SIG-M5 treated with dmso at 0.1 percent for 504 hours (cell line): Measurements from ENCODE around the gene XPC.
"Not testable (repeated sequence)": the region's sequence is repeated elsewhere in the genome, so short reads cannot be mapped to it uniquely, and the experiment has no call there.

Experiments
- DNase-seq: peaks from one replicate; lab custom pipeline; 2025; ENCODE audit not compliant: unreplicated experiment; lab: John Stamatoyannopoulos, UW

XPC gene

DNA sequence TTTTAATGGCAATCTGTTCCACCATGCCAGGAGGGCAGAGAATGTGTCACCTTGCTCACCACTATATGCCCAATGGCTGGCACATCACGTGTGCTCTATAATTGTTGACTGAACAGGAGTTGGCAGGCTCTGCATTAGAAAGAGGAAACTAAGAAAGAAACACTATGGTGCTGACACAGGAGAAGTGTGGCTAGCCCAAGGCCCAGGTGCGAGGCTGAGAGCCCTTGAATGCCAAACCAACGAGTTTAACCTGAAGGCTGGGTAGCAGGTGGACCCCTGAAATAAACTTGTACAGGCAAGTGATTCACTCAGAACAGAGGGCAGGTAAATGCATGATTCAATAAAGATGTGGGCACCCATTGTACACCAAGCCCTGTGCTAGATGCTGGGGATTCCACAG is 56.1 kb downstream of the XPC start:
- no peak for DNase-seq

DNA sequence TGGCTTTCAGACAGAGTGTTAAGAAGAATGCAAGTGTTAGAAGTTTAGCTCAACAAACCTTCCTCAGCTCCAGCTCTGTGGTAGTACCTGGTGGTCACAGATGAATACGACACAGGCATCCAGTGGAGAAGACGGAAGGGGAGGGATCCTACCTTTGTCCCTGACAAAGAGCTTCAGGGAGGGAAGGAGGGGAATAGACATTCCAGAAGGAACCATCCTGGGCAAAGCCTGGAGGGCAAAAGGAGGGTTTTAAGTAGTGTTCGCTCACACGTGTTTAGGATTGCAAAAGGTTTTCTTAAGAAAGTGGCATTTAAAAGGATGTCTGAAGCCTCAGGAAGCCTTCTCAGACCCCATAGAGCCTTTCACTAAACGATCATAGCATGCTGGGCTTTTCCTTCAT is 56.5 kb downstream of the XPC start:
- no peak for DNase-seq

DNA sequence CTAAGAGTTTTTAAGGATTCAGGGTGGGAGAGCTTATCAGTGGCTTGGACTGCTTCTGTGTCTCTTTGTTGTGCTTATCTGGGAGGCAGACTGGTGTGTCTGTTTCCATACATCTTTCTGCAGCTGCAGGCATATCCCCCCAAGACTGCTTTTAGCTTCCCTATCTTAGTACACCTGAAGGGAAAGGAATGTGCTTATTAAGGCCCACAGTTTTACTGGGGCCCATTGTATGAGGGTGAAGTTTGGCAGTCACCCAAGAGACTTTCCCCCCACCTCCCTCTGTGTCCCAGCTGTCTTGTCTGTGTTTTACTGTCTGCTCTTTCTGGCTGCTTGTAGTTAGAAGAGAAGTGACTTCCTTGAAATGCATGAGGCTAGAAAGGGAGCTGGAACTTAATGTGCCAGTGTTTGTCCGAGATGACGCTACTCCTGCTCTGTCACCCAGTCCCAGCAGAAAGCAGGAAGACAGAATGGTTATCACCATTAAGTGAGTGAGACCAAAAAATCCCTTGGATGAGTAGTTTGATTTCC is 57.4 kb downstream of the XPC start:
- DNase-seq: not testable (repeated sequence)

DNA sequence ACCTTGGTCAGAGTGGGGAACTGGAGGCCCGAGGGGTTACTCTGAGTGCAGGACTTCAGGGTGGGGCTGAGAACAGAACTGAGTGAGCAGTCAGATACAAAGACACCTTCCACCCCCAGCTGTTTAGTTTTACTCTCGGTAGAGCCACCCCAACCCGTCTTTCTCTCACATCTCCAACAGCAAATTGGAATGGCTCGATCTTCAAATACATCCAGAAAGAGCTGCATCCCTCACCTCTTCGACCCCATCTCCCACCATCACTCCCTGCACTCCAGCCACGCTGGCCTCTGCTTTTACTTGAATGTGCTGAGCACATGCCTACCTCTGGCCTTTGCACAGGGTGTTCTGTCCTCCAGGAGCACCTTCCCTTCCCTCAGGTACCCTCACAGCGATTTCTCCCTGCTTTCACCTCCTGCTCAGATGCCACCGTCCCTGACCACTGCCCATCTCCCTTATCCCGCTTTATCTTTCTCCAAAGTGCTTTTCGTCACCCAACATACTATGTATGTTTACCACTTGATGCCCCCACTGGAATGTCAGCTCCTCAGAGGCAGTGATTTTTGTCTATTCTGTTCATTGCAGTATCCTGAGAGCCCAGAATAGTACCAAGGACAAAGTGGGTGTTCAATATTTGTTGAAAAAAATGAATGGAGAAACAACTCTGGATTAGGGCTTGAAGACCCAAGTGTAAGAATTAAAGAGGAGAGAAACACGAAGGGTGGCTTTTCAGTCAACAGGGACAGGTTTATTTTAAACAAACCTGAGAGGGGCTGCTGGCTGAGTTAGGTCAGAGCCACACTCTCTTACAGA is 58.1 kb downstream of the XPC start:
- no peak for DNase-seq

DNA sequence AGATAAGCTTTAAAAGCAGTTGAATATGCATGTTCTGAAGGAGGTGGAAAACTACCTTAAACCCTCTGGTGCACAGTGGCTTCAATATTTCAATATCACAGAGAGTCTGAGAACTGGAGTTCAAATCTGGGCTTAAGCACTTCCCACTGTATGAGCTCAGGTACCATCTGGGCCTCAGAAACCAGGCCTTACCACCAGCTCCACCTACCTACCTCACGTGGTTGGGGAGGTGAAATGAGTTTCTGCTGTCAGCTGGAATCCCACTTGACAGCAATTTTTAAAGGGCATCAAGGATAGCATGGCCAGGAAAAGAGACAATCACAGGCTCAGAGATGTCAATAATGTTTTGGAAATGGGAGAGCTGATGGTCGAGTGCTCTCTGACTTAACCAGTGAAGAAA is 58.8 kb downstream of the XPC start:
- DNase-seq: no peak

DNA sequence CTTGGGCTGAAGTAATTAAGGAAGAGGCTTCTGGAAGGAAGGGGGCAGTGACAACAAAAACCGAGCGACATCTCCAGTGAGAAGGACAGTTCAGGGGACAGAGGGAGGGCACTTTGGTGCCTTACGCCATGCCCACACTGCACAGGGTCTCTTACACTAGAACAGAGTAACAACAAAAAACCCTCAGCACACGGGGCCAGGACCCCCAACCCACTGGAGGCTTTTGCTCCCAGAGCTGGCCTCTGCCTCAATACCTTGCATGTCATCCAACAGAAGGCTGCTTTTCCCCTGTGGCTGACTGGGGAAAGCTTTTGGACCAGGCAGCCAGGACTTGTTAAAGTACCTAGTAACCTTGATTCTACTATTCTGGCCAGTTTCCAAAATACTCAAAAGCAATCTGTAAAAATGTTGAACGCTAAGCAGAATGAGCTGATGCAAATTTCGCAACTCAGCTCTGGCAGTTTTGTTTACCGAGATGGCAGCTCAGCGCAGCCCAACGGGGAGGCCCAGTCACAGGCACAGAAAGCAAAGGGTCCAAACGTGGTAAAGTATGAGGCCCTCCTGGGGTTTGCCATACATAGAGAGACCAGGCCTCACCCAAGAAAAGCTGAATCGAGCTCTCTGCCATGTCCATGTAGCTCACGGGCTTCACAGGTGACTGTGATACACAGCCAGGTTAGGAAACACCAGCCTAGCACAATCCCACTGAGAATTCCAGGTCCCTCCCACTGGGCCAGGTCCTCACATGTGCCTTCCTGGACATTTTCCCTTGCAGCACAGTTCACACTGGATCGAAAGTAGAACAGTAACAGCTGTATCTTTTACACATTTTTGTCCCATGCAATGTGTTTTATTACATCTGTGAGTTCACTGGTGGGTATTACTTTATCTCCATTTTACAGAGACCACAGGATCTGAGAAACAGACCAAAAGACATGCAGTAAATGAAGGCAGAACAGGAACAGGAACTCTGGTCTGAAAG is 59.7 kb downstream of the XPC start:
- peak; percentile 43 for DNase-seq

DNA sequence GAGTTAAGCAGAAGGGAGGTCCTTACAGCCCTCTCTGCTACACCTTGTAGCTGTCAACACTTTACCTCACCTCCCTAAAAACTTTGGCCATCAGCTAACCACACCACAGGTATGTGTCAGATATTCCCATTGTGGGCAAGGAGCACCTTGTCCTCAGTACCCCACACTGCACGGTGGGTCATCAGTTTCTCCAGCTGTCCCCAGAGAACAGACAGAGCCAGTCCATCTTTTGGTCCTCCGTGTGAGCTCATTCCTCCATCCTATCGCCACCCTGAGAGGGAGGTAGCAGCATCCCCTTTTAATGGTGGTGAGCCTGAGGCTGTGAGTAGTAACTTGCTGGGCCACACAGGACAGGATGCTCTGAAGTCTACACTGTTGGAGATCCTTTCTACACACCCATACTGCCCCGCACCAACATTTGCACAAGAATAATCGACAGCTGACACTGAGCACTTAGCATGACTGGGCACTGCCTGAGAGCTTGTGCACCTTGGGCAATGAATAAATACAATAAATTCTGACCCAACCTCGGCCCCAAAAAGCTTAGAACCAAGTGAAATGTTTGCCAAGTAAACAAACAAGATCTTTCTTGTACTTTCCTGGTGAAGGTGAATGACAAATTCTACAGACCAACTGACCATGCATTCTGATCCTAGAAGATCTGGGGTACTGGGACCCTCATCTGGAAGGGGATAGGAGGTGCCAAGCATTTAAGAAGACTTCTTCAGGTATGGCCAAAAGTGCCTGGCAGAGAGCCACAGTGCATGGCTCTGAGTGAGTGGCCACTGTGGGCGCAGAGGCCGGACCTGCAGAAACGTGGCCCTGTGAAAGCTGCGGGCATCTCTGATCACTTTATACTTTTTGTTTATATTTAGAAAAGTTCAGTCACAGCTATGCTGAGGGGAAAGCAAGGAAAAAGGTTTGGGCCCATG is 60.7 kb downstream of the XPC start:
- no peak for DNase-seq

DNA sequence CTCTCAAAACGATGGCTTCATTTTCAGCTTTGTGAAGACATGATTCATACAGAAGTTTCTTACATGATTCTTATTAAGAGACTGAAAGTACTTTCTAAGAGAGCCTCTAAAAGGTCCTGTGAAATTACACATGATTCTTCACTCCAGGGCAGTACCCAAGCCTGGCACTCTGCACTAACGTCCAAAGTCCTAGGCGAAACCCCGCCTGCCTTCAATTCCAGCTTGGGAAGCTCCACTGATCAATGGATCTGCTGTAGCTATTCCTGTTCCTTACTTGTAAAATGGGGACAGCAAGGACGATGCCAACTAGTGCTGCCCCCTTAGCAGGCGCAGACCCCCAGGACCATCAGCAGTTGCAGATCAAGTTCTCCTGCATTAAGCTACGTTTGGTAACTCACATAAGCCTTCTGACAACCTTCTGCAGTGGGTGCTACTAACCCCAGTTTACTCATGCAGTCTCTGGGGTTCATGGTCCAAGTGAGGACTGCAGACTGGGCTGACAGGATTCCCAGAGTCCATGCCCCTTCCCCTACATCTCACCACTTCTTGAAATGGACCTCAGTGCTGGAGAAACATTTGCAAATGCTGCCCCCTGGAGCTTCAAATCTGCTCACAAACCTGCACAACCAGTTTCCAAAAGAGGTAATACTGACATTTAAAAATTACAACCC is 64.3 kb downstream of the XPC start:
- DNase-seq: peak; percentile 17

DNA sequence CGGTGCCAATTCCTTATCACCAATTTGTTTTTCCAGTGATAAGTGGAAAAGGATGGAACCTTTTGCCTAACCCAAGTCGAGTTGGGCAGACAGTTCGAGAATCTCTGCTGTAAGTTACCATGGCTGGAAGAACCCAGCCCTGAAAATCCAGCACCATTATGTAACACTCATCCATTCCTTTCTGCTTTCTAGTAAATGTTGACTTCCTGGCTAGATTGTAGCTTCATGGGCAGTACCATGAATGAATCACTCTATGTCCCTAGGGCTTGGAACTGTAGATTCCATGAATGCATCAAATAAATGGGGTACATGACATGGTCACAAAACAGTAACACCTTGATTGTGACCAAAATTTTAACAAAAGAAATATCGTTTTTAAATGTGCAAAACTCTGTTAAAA is 67.7 kb downstream of the XPC start:
- no peak for DNase-seq

DNA sequence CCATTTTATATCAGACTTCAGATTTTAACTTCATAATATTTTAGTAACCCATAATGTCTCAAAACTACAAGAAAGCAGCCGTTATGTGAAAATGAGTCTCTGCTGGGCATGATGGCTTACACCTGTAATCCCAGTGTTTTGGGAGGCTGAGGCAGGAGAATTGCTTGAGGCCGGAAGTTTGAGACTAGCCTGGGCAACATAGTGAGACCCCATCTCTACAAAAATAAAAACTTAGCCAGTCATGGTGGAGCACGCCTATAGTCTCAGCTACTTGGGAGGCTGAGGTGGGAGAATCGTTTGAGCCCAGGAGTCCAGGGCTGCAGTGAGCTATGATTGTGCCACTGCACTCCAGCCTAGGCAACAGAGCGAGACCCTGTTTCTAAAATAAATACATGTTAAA is 68.6 kb downstream of the XPC start:
- not testable (repeated sequence) for DNase-seq

DNA sequence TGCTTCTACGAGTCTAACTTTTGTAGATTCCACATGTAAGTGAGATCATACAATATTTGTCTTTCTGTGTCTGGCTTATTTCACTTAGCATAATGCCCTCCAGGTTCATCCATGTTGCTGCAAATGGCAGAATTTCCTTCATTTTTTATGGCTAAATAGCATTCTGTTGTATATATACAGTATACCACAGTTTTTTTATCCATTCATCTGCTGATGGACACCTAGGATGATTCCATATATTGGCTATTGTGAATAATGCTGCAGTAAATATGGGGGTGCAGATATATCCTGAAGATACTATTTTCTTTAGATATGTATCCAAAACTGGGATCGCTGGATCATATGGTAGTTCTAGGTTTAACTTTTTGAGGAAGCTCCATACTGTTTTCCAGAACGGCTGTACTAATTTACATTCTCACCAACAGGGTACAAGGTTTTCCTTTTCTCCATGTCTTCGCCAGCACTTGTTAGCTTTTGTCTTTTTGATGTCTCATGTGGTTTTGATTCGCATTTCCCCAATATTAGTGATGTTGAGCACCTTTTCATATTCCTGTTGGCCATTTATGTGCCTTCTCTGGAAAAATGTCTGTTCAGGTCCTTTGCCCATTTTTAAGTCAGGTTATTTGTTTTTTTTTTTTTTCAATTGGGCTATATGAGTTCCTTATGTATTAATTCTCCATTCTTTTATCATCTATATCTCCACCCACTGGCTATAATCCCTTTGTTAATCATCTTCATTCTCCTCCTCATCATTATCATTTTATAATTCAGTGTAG is 80.6 kb downstream of the XPC start:
- no peak for DNase-seq

DNA sequence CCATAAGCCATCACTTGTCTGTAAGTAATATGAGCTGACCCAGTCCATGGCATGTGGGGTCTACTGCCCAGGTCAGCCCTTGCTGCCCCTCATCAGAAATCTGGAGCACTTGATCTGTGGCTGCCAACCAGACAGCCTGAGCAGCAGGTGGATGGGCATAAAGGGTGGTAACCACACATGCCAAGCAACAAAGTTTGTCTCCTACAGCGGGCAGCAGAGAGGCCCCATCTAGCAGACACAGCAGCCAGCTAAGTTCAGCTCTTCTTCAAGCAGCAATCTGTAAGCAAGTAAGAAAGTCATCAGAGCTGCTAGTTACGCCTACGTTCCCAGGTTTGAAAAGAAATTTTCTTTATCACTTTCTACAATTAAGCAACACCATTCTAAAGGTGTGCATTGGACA is 81.7 kb downstream of the XPC start:
- DNase-seq: no peak
